Body of pancreas (tissue), 4 donors: Measurements from ENCODE around the gene WDR83. TPM values are rescaled to one million over a fixed set of nuclear protein-coding genes. Genes with fewer than 3 reads are reported as not detected.
"Not testable (repeated sequence)": the region's sequence is repeated elsewhere in the genome, so short reads cannot be mapped to it uniquely, and the experiment has no call there.

Experiments
- ATAC-seq: fragments of 150-250 bp; one replicate; pipeline ENCODE4 v1.9.1; 2016
- DNase-seq, 4 donors: peaks; one replicate each; pipeline ENCODE4 v3.0.0-alpha.2; 2019
- H3K27ac ChIP-seq, 4 donors: fragments of 200-600 bp; sonication (generic); 1 replicate in 3 of 4; 2 replicates in 1 of 4; pipeline versions ENCODE4 v1.5.1 to v1.6.1; 2016 to 2019; ENCODE audit warnings: mild to moderate bottlenecking in 1 of 4, mixed read lengths in 1 of 4, moderate library complexity in 1 of 4
- H3K27me3 ChIP-seq, 2 donors: fragments of 200-600 bp; sonication (generic); one replicate each; pipeline ENCODE4 v1.6.0; 2016; ENCODE audit warnings: mild to moderate bottlenecking in 1 of 2
- H3K36me3 ChIP-seq, 2 donors: fragments of 200-600 bp; sonication (generic); replicated peaks in 1 of 2; 2 replicates each; pipeline ENCODE4 v1.5.1; 2016; ENCODE audit warnings: low read depth in 2 of 2; ENCODE audit not compliant: insufficient read depth in 1 of 2
- H3K4me1 ChIP-seq: fragments of 200-600 bp; sonication (generic); one replicate; pipeline ENCODE4 v1.6.0; 2016
- H3K4me3 ChIP-seq, 2 donors: fragments of 200-600 bp; sonication (generic); 1 replicate in 1 of 2; 2 replicates in 1 of 2; pipeline ENCODE4 v1.5.1; 2016 to 2019
- H3K9me3 ChIP-seq, 3 donors: fragments of 200-600 bp; sonication (generic); 1 replicate in 2 of 3; 2 replicates in 1 of 3; pipeline ENCODE4 v1.5.1; 2016
- CTCF ChIP-seq, 7 experiments: fragments of 450-650 bp in 4 of 7; fragments of 200-600 bp in 3 of 7; sonication (generic) in 3 of 7; IDR thresholded peaks; one replicate each; pipeline ENCODE4 v1.5.1; 2016 to 2019; ENCODE audit warnings: antibody characterized with exemption in 7 of 7
- POLR2A ChIP-seq, 3 donors: fragments of 450-650 bp; IDR thresholded peaks; one replicate each; pipeline ENCODE4 v1.6.1; 2016; ENCODE audit warnings: antibody characterized with exemption in 3 of 3, mild to moderate bottlenecking in 2 of 3
- WGBS, 2 donors: methylation state at CpG; one replicate each; pipeline ENCODE4 v1.1.5; 2017; 5-methylcytosine and 5-hydroxymethylcytosine counted together
- intact Hi-C: fragments of 100-400 bp; cut with DNase I; formaldehyde crosslinking; loops from one replicate; pipeline ENCODE4 v1.15.1; 2023
- total RNA-seq, 2 donors: library from RNA; depleted of rRNA; stranded (reverse); fragments of >200 nt; gene quantifications; one replicate each; pipeline ENCODE4 v1.1.0, GENCODE V29; 2016

Gene WDR83
- total RNA-seq, 2 donors from 2014 or later: 12.5 to 37.2 TPM

- WGBS, 2 donors: 71% methylated on average over 1 of the region's 1 CpG; no CpG with 5 or more reads in 1 of the 2 donors
- H3K9me3 ChIP-seq: no peaks in the 10 kb centered on the region
- intact Hi-C loops: no loop called here
- H3K27me3 ChIP-seq: no peaks in the 10 kb centered on the region
- no peak for DNase-seq
- H3K27ac ChIP-seq: no peak overlapping the region
- H3K36me3 ChIP-seq: no peaks in the 10 kb centered on the region
- no peak for ATAC-seq
- H3K4me1 ChIP-seq: peaks cover 20% of the 10 kb centered on the region
- H3K4me3 ChIP-seq: peak overlapping the region in 1 of 2 donors; percentile 94
- TF ChIP-seq POLR2A (IDR thresholded peaks at IDR 0.05): no peak
- TF ChIP-seq CTCF (IDR thresholded peaks at IDR 0.05): no peak
Observed at GRCh38 chr19:12695514-12695913, 28.9 kb downstream of the WDR83 start.

- DNase-seq: no peak
- ATAC-seq: peak; percentile 3
- 1% methylated on average over 35 of the region's 36 CpGs; no CpG with 5 or more reads in 1 of the 2 donors for WGBS, 2 donors
- Histone ChIP-seq H3K4me3 (peak overlapping the region; percentile 54 to 94), H3K27me3 (no peaks in the 10 kb centered on the region), H3K36me3 (peaks cover 3% of the 10 kb centered on the region in 2 donors), H3K9me3 (no peaks in the 10 kb centered on the region), H3K4me1 (peaks cover 20% of the 10 kb centered on the region), H3K27ac (no peak overlapping the region)
- intact Hi-C loops: no loop called here
- TF ChIP-seq POLR2A (IDR thresholded peaks at IDR 0.05): no peak
- TF ChIP-seq CTCF (IDR thresholded peaks at IDR 0.05): no peak
Observed at GRCh38 chr19:12695997-12696365, 29.4 kb downstream of the WDR83 start.

- ATAC-seq (peak; percentile 93), DNase-seq (peak; percentile 95 to 98 (median 97))
- Histone ChIP-seq H3K27me3 (no peaks in the 10 kb centered on the region), H3K27ac (peak within 1 kb of the TSS; percentile 54 to 89 (median 80)), H3K4me3 (peak within 1 kb of the TSS; percentile 54 to 94), H3K36me3 (peaks cover 6 to 8% of the 10 kb centered on the region in 2 donors), H3K9me3 (no peaks in the 10 kb centered on the region), H3K4me1 (peaks cover 20% of the 10 kb centered on the region)
- no peak for TF ChIP-seq CTCF (IDR thresholded peaks at IDR 0.05)
- TF ChIP-seq POLR2A (IDR thresholded peaks at IDR 0.05): peak; percentile 24 to 73 (median 71)
- intact Hi-C loops: no loop called here
- 6 to 10% methylated on average over 33 to 59 of the region's 59 CpGs for WGBS, 2 donors
Observed at GRCh38 chr19:12696366-12697335, 30.0 kb downstream of the WDR83 start, which contains the start of gene FBXW9. Gene FBXW9 (minus strand): TSS chr19:12696631. CDS start chr19:12696581, 50 bp downstream.

DNA sequence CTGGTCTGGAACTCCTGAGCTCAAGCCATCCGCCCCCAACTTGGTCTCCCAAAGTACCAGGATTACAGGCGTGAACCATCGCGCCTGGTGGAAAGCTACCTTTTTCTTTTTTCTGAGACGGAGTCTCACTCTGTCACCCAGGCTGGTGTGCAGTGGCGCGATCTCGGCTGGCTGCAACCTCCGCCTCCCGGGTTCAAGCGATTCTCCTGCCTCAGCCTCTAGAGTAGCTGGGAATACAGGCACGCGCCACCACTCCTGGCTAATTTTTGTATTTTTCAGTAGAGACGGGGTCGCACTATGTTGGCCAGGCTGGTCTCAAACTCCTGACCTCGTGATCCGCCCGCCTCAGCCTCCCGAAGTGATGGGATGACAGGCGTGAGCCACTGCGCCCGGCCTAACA, 30.8 kb downstream of the WDR83 start:
- peaks cover 6 to 13% of the 10 kb centered on the region in 2 donors for H3K36me3 ChIP-seq
- peaks cover 20% of the 10 kb centered on the region for H3K4me1 ChIP-seq
- 96 to 97% methylated on average over 22 of the region's 22 CpGs for WGBS, 2 donors
- H3K4me3 ChIP-seq, H3K9me3 ChIP-seq, H3K27ac ChIP-seq, DNase-seq, H3K27me3 ChIP-seq, ATAC-seq, intact Hi-C loops: not testable (repeated sequence)

- DNase-seq (no peak), ATAC-seq (no peak)
- Histone ChIP-seq H3K4me1 (peaks cover 20% of the 10 kb centered on the region), H3K36me3 (peaks cover 6 to 17% of the 10 kb centered on the region in 2 donors), H3K4me3 (no peak overlapping the region), H3K27me3 (no peaks in the 10 kb centered on the region), H3K27ac (no peak overlapping the region), H3K9me3 (no peaks in the 10 kb centered on the region)
- TF ChIP-seq POLR2A (IDR thresholded peaks at IDR 0.05): no peak
- TF ChIP-seq CTCF (IDR thresholded peaks at IDR 0.05): no peak
- 75 to 85% methylated on average over 6 of the region's 6 CpGs for WGBS, 2 donors
- intact Hi-C loops: no loop called here
Observed at GRCh38 chr19:12698138-12698537, 31.5 kb downstream of the WDR83 start.
